Measurements from ENCODE around the gene HJV. TPM values are rescaled to one million over a fixed set of nuclear protein-coding genes. Genes with fewer than 3 reads are reported as not detected.
"Not testable (repeated sequence)": the region's sequence is repeated elsewhere in the genome, so short reads cannot be mapped to it uniquely, and the experiment has no call there.

Gene HJV, protein sequence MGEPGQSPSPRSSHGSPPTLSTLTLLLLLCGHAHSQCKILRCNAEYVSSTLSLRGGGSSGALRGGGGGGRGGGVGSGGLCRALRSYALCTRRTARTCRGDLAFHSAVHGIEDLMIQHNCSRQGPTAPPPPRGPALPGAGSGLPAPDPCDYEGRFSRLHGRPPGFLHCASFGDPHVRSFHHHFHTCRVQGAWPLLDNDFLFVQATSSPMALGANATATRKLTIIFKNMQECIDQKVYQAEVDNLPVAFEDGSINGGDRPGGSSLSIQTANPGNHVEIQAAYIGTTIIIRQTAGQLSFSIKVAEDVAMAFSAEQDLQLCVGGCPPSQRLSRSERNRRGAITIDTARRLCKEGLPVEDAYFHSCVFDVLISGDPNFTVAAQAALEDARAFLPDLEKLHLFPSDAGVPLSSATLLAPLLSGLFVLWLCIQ
- not detected for total RNA-seq (ENCODE audit: unreplicated experiment)
- long read RNA-seq: 0 reads

DNA sequence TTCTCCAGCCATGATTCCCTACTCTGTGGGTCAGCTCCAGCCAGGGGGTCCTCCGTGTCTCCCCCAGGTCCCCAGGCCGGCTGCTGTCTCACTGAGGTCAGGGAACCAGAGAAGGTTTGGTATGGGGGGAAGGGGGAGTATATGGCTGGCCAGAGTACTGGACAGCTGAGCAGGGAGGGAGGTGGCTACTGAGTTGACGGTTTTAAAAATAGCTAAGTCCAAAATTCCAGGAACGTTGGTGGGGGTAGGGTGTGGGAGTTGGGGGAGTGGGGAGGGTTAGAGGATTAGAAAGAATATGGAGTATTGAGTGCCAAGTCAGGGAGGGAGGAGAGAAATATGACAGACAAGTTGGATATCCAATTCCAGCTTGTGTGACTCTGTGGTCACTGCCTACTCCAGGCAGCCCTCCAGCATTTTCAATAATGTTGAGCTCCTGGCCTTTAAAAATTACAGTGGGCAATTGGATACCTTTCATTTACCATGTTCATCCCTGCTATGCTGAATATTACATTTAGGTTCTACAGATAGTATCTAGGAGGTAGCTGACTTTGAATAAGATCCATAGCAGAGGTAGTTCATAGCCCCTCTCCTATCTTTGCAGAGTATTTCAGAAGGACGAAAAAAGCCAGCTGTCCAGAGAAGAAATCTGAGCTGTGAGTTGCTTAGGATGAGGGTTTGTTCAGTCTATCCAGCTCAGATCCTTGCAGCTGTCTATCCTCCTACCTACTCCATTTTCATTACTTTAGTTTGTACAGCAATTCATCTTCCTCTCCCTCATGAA, at the start of gene HJV:
Gene HJV, minus strand, starts transcription at position 114 of the 781 bp plus-strand sequence. CDS start 1,504 bp downstream, outside the sequence.
- peaks cover 3% of the 10 kb centered on the region for H3K36me3 Mint-ChIP-seq (ENCODE audit: low read depth, unreplicated experiment)
- TF ChIP-seq, protein P1, sequence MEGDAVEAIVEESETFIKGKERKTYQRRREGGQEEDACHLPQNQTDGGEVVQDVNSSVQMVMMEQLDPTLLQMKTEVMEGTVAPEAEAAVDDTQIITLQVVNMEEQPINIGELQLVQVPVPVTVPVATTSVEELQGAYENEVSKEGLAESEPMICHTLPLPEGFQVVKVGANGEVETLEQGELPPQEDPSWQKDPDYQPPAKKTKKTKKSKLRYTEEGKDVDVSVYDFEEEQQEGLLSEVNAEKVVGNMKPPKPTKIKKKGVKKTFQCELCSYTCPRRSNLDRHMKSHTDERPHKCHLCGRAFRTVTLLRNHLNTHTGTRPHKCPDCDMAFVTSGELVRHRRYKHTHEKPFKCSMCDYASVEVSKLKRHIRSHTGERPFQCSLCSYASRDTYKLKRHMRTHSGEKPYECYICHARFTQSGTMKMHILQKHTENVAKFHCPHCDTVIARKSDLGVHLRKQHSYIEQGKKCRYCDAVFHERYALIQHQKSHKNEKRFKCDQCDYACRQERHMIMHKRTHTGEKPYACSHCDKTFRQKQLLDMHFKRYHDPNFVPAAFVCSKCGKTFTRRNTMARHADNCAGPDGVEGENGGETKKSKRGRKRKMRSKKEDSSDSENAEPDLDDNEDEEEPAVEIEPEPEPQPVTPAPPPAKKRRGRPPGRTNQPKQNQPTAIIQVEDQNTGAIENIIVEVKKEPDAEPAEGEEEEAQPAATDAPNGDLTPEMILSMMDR (IDR thresholded peaks at IDR 0.05; ENCODE audit: unreplicated experiment): no peak
- H3K4me3 Mint-ChIP-seq (ENCODE audit: unreplicated experiment): no peak within 1 kb of the TSS
- peaks cover 4% of the 10 kb centered on the region for H3K27me3 Mint-ChIP-seq (ENCODE audit: unreplicated experiment)
- no peak within 1 kb of the TSS for H3K27ac Mint-ChIP-seq (ENCODE audit: unreplicated experiment)
- peaks cover 8% of the 10 kb centered on the region for H3K4me1 Mint-ChIP-seq (ENCODE audit: unreplicated experiment)
- H3K9me3 Mint-ChIP-seq (ENCODE audit: unreplicated experiment): no peaks in the 10 kb centered on the region
- DNase-seq (ENCODE audit: low spot score): no peak

DNA sequence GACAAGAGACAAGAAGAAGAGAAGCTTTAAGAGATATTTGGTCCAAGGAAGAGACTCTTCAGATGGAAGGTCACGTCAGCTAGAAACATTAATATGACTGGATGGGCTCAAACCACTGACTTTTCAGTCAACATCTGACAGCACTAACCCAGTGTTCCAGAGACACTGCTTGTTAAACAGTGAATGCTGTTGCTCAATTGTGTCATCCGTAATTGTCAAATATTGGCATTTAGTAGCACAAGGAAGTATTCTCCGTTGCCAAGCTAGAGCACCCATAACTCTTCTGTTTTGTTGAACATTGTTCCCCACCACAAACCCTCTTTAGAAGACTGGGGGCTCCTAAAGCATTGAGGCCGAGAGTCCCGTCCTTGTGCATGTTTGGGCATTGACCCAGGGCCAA, 37.6 kb upstream of the HJV start:
- H3K4me1 Mint-ChIP-seq (ENCODE audit: unreplicated experiment); H3K36me3 Mint-ChIP-seq (ENCODE audit: low read depth, unreplicated experiment); H3K27me3 Mint-ChIP-seq (ENCODE audit: unreplicated experiment); H3K9me3 Mint-ChIP-seq (ENCODE audit: unreplicated experiment); H3K27ac Mint-ChIP-seq (ENCODE audit: unreplicated experiment); H3K4me3 Mint-ChIP-seq (ENCODE audit: unreplicated experiment); DNase-seq (ENCODE audit: low spot score): not testable (repeated sequence)

DNA sequence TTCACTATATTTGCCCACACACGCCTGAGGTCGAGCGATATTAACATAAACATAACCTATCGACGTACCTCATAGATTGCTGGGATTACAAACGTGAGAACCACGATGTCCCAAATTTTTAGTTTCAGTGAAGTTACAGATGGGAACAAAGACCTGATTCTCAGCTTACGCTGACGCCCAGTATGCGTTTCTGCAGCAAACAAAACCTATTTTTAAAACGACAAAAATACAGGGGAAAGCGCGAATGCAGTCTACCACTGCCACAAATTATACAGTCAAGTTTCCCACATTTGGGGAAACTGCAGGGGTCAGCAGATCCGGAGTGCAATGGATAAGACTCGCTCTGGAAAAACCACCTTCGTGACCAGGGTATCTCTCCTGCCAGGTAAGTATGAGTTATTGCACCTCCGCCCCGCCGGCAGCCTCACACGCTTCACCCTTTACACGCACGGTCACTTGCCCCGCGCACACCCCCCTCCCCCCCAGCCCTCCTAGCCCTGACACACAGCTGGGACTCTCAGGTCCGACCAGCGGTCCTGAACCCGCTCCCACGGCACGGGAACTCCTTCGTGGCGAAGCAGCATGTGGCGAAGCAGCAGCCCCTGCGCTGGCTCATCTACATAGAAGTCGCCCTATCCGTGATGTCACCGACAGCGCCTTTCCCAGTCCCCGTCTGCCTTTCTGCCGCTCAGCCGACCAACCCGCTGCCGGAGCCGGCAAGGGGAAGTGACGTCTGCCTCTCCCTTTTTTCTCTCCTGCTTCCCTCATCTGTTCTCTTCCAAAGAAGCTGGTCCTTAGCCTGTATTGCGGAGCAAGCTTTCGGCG, 30.5 kb upstream of the HJV start:
- not testable (repeated sequence) for H3K36me3 Mint-ChIP-seq (ENCODE audit: low read depth, unreplicated experiment); H3K4me1 Mint-ChIP-seq (ENCODE audit: unreplicated experiment); H3K9me3 Mint-ChIP-seq (ENCODE audit: unreplicated experiment); H3K27me3 Mint-ChIP-seq (ENCODE audit: unreplicated experiment)
- peak; percentile 77 for DNase-seq (ENCODE audit: low spot score)
- Mint-ChIP-seq H3K27ac (ENCODE audit: unreplicated experiment) (peak overlapping the region; percentile 99), H3K4me3 (ENCODE audit: unreplicated experiment) (peak overlapping the region; percentile 84)

DNA sequence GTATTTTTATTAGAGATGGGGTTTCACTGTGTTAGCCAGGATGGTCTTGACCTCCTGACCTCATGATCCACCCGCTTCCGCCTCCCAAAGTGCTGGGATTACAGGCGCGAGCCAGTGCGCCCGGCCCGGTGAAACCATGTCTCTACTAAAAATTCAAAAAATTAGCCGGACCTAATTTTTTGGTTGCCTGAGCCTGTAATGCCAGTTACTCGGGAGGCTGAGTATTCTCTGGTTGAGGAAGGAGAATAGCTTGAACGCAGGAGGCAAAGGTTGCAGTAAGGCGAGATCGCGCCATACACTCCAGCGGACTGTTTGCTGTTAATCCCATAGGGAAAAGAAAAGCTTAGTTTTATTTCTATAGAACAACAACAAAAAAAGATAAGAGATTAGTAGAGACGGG, 29.9 kb upstream of the HJV start:
- H3K27ac Mint-ChIP-seq (ENCODE audit: unreplicated experiment): peak overlapping the region; percentile 99

DNA sequence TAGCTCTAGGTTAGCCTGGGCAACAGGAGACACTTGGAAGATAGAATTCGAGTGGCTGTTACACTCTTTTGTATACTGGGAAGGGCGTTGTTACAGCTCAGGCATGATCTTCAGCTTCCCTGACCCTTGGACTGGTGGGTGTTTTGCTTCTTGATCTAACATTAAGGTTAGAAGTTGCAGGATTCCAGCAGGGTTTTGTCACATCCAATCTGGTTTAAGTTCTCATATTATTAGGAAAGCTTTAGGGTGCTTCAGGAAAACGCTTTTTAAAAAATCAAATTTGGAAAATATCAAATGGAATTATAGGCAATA, 29.1 kb upstream of the HJV start:
- not testable (repeated sequence) for H3K9me3 Mint-ChIP-seq (ENCODE audit: unreplicated experiment); H3K4me1 Mint-ChIP-seq (ENCODE audit: unreplicated experiment); H3K27me3 Mint-ChIP-seq (ENCODE audit: unreplicated experiment); H3K27ac Mint-ChIP-seq (ENCODE audit: unreplicated experiment); H3K36me3 Mint-ChIP-seq (ENCODE audit: low read depth, unreplicated experiment); DNase-seq (ENCODE audit: low spot score); H3K4me3 Mint-ChIP-seq (ENCODE audit: unreplicated experiment)

More for the DNA sequence above, 29.9 kb upstream of the HJV start:
- Mint-ChIP-seq H3K27me3 (ENCODE audit: unreplicated experiment) (peaks cover 5% of the 10 kb centered on the region), H3K4me3 (ENCODE audit: unreplicated experiment) (peak overlapping the region; percentile 84), H3K4me1 (ENCODE audit: unreplicated experiment) (peaks cover 2% of the 10 kb centered on the region), H3K36me3 (ENCODE audit: low read depth, unreplicated experiment) (no peaks in the 10 kb centered on the region), H3K9me3 (ENCODE audit: unreplicated experiment) (no peaks in the 10 kb centered on the region)
- TF ChIP-seq, protein P1 (IDR thresholded peaks at IDR 0.05; ENCODE audit: unreplicated experiment): no peak
- no peak for DNase-seq (ENCODE audit: low spot score)

DNA sequence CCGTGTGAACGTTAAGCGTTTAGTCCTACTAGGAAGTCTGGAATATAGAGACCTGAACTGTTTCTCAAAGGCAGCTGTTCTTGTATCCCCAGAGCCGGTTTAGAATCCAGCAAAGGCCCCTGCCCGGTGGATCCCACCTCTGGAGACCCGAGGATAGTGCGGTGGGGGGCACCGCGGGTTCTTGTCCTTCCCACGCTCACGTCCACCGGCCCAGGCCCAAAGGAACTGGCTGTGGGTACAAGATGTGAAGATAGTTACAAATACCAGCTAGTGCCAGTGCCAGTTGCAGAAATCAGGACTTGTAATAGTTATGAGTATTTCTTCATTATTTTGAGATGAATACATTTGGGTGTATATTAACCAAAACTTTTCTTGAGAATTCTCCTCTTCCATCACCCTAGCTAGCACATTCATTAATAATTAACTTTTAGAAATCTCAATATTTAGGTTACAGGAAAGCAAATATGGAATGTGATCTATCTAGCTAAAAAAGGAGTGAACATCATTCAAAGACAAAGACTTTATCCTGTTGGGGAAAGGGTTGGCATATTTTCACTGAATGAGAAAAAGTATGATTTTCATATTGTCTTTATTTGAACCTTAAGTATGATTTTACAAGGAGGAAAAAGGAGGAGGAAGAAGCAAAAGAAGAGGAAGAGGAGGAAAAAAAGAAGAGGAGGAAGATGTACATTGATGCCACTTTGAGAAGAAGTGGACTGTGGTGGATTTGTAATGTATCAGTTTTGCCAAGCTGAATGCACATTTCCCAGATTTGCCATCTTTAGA, 28.5 kb upstream of the HJV start:
- H3K4me1 Mint-ChIP-seq (ENCODE audit: unreplicated experiment); H3K36me3 Mint-ChIP-seq (ENCODE audit: low read depth, unreplicated experiment); H3K27me3 Mint-ChIP-seq (ENCODE audit: unreplicated experiment); H3K9me3 Mint-ChIP-seq (ENCODE audit: unreplicated experiment); H3K4me3 Mint-ChIP-seq (ENCODE audit: unreplicated experiment); H3K27ac Mint-ChIP-seq (ENCODE audit: unreplicated experiment); DNase-seq (ENCODE audit: low spot score): not testable (repeated sequence)
